Endometrium (tissue), 2 donors: ENCODE measurements around the gene UVRAG.
A peak's percentile ranks its signal among the peaks of the same experiment; 100 is the strongest.

Experiments used
- FAIRE-seq: peaks from 2 replicates; lab custom pipeline; 2012; peaks lifted over from hg19 to GRCh38; lab: Jason Lieb, UNC
- donor health status: control.
- donor health status: control.

Gene UVRAG

DNA sequence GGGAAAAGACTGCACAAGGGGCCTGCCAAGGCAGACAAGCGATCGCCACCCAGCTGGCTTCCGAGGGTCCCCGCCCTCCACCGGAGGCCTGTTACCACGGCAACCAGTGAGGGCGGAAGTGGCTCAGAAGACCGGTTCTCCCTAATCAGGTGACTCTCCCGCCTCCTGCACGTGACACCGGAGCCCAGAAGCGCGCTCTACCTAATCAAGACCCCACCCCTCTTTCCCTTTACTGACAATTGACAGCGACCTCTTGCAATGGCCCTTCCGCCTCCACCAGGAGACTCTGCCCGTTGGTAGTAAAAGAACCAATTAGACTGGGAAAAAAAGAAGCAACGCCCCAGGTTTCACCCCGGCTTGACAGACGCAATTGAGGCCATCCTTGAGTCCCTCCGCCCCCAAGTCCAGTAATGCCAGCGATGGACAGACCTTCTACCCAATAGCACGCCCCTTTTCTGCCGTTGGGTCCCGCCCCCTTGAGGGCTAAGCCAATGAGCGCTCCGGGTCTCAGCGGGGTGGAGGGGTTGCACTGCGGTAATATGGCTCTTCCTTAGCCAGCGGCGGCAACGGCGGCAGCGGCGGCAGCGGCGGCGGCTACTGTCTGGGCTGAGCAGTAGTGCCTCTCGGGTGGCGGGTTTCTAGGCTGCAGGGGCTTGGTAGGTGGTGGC is at the start of gene UVRAG:
Gene UVRAG (plus strand): TSS at position 534 of the 668 bp plus-strand sequence. CDS start 198 bp downstream, outside the sequence.
- peak; percentile 97 for FAIRE-seq

- FAIRE-seq = no peak
Observed at GRCh38 chr11:75766443-75767227, 48.4 kb upstream of the UVRAG start.

DNA sequence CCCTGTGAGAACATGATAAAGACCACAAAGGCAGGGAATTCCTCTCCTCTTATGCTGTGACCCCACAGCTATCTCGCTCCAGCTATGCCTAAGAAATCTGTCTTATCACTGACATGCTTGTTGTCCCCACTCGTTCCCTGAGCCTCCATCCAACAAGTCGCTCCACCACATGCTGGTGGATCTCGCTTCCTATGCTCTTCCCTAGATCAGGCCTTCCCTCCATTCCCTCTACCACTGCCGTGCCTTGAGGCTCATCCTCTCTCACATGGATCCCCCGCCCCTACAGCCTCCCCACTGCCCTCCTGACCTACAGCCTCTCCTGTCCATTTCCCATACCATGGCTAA is 47.8 kb upstream of the UVRAG start:
- no peak for FAIRE-seq

DNA sequence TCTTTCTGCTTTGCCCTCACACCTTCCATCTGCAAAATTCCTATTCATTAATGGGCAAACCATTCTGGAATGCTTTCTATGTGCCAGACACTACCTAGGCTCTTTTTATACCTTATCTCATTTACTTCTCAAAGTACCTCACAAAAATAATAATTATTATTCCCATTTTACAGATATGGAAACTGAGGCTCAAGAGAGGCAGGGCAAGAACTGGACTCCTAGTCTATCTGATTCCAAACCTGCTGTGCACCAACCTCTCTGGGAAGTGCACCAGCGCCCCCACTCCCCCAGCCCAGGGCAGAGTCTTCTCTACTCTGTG is 47.3 kb upstream of the UVRAG start:
- no peak for FAIRE-seq

GRCh38 chr11:75768112-75768908 is 46.7 kb upstream of the UVRAG start, which contains the start of gene DGAT2:
TSS of gene DGAT2 (plus strand) at chr11:75768778. CDS start at chr11:75768992, 214 bp downstream.
- no peak for FAIRE-seq

DNA sequence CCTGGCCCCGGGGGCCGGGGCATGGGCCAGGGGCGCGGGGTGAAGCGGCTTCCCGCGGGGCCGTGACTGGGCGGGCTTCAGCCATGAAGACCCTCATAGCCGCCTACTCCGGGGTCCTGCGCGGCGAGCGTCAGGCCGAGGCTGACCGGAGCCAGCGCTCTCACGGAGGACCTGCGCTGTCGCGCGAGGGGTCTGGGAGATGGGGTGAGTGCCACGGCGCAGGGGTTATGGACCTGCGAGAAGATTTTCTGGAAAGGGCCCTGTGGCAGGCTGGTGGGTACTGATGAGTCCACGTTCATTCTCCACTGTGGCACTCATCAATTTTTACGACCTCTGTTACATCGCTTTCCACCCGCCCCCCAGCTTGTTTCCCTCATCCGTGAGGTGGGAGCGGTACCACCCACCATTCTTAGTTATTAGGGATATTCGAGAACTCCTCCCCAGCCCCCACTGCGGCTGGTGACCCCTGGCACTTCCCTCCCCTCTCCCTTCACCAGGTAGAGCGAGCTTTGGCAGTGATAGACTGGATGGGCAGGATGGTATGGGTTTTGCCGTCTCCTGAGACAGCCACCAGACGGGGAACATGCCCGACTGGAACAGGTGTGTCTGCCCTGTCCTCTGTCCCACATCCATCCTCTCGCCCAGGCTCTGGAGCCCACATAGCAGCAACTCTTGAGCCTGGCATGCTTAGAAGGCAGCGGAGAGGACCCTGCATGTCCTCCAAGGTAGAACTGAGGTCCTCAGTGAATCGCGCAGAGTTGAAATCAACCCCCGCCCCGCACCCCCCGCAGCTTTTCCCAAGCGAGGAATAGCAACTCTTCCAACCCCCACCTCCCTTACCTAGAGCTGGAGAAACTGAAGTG is 45.9 kb upstream of the UVRAG start:
- FAIRE-seq = no peak

- no peak for FAIRE-seq
Observed at GRCh38 chr11:75770102-75770501, 44.9 kb upstream of the UVRAG start.

GRCh38 chr11:75771646-75772410 is 43.2 kb upstream of the UVRAG start:
- FAIRE-seq = no peak

GRCh38 chr11:75773595-75774353 is 41.2 kb upstream of the UVRAG start:
- FAIRE-seq = no peak

DNA sequence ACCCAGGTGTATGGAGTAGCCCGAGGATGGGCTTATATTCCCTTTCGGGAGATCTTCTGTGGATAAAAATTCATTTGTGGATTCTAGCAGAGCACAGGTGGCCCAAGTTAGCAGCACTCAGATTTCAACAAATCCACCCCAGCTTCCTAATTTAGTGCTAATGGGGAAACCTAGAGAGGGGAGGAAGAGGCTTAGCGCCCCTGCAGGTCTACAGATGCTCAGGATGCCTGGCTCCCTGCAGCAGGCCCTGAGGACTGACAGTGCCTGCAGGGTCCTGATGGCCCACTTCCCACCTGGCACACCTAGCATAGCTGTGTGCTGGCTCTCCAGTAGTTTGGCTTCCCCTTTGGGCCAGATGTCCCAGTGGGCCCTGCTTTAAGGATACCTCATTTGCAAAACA is 40.0 kb upstream of the UVRAG start:
- FAIRE-seq = no peak

DNA sequence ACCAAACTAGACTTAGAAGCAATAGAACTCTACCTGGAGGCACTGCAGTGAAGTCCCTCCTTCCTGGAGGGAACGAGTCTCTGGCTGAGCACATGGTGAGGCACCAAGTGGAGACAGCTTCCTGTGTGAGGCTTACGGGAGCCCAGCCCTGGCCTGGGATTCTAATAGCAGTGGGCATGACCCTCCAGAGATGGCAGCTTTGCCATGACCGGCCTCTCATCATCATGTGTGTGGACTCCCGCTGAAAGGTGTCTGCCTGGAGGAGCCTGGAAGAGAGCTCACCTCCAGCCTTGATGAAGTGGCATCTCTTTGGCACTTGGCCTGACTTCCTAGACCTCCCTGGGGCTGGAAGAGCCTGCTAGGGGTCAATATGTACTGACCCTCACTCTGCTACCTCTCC is 38.5 kb upstream of the UVRAG start:
- no peak for FAIRE-seq

GRCh38 chr11:75777461-75778110 is 37.4 kb upstream of the UVRAG start:
- FAIRE-seq = no peak

DNA sequence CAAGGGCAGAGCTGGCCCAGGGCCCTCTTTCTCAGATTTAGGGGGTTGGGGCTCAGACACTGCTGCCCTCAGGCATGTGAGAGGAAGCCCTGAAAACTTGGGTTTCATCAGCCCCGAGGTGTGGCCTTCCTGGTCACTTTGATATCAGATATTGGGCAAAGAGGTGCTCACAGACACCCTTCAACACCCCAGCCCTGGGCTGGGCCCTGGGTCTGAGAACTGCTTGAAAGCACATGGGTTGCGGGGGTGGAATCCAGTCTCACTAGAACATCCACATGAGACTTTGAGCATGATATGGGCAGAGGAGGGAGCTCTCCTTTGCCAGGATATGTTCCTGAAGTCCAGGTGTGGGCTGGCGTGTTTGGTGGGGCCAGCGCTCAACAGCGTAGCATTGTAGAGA is 36.0 kb upstream of the UVRAG start:
- FAIRE-seq = no peak

DNA sequence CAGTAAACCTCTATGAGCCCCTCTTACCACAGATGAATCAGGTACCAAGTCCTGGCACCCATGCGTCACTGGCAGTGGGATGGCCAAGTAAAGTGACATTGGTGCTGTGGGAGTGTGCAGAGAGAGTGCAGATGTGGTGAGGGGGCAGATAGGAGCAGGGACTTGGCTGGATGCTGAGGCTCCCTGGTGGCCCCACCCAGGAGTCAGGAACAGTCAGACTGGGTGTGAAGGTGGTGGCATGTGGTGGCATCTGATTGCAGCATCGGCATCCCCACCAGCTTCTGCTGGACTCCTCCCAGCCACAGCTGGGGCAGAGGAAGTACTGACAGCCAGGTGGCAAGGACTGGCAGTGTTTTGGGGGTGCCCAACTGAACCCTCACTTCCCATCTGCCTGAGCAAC is 35.0 kb upstream of the UVRAG start:
- FAIRE-seq = no peak

GRCh38 chr11:75780888-75781287 is 34.1 kb upstream of the UVRAG start:
- FAIRE-seq = no peak

- FAIRE-seq = no peak
Observed at GRCh38 chr11:75781296-75781695, 33.7 kb upstream of the UVRAG start.

DNA sequence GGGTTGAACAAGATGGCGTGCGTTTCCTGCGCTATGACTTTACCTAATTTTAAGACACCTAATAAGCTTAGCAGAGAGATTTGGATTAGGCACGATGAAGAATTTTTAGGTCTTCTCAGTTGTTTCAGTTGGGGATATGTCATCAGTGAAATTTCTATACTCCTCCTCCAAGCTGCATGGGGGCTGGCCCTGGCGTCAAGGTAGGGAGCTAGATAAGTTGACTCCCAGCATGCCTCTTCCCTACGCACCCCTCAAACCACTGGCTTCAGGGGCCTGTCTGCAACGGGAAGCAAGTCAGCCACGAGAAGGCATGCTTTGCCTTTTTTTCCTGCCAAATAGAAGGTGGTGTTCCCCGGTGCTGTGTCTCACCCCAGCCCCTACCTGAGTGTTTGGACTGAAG is 33.2 kb upstream of the UVRAG start:
- no peak for FAIRE-seq

DNA sequence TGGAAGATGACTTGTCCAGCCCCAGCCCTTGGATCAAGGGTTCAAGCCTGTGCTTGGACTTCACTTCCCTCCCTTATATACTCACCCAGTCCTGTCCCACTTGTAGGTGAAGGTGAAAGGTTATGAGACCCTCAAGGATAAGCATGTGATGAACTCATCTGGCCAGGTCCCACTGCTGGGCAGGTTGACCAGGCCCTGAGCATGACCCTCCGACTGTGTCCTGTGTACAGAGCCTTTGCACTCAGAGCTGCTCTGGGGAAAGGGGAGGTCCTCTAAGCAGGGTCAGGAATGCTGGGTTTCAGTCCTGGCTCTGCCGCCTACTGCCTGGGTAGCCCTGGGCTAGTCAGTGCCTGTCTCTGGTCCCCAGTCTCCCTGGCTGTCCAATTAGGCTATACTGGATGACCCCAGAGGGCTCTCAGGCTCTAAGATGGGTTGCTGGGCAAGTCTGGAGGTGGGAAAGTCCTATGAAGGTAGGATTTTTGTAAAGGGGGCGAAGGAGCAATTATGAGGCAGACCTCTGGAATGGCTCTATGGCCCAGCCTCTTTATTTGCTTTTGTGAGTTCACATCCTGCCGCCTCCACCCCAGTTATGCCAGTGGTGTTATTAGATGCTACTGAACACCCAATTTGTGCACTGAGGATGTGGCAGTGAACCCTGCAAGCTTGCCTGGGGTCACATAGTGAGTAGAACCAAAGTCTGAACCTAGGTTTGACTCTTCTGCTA is 32.3 kb upstream of the UVRAG start:
- FAIRE-seq = no peak

DNA sequence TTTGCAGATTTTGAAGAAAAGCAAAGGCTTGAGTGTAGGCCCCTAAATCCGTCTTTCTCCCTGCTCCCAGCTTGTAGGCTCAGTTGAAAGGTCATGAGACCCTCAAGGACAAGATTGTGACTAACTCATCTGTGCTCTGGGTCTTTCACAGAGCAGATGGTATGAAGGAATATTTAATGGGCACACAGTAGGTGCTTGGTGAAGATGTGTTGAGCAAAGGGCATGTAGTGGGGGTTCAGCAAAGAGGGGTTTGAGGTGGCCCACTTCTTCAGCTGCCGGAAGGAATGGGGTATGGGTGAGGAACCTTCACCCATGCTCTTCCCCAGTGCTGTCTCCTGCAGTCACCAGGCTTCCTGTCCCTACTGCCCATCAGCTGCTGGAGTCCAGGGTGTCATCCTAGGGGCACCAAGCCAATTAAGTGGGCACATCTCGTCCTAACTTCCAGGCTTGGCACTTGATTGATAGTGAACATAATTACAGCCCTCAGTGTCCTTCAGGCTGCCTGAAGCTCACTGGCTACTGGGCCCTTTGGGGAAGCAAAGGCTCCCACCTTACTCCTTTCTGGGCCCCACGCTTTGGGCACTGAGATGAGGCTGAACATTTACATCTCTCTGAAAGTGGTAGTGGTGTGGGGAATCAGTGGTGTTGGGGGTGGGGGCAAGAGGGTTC is 31.5 kb upstream of the UVRAG start:
- FAIRE-seq = no peak
